Peyer's patch (tissue), 4 donors: ENCODE measurements around the gene COL6A3.
"Not testable (repeated sequence)": the region's sequence is repeated elsewhere in the genome, so short reads cannot be mapped to it uniquely, and the experiment has no call there.

Source experiments
- CTCF ChIP-seq, 6 experiments: fragments of 450-650 bp in 4 of 6; fragments of 200-600 bp in 2 of 6; sonication (generic) in 1 of 6; IDR thresholded peaks; one replicate each; pipeline ENCODE4 v1.5.1; 2017 to 2019; ENCODE audit warnings: antibody characterized with exemption in 6 of 6, mild to moderate bottlenecking in 3 of 6, moderate library complexity in 1 of 6
- POLR2A ChIP-seq, 2 donors: fragments of 450-650 bp; IDR thresholded peaks; one replicate each; pipeline ENCODE4 v1.5.1; 2017; ENCODE audit warnings: antibody characterized with exemption in 2 of 2, mild to moderate bottlenecking in 2 of 2, moderate library complexity in 2 of 2

DNA sequence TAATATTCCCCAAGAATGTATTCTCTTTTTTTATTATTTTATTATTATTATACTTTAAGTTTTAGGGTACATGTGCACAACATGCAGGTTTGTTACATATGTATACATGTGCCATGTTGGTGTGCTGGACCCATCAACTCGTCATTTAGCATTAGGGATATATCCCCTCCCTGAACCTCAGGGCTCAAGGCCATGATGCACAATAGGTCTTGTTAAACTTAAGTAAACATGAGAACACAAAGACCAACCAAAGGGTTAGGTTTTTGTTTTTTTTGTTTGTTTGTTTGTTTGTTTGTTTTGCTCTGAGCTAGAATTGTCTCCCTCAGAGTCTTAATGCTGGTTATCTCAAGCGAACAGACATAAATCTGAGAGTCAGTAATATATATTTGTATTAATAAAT is 4.7 kb downstream of the COL6A3 start:
- TF ChIP-seq CTCF, POLR2A (IDR thresholded peaks at IDR 0.05): not testable (repeated sequence)
